ENCODE results near the gene TENM4. TPM values are rescaled to one million over a fixed set of nuclear protein-coding genes. Genes with fewer than 3 reads are reported as not detected.

The TENM4 gene
- total RNA-seq, 1 donor from 2014 or later: under 0.01 TPM

DNA sequence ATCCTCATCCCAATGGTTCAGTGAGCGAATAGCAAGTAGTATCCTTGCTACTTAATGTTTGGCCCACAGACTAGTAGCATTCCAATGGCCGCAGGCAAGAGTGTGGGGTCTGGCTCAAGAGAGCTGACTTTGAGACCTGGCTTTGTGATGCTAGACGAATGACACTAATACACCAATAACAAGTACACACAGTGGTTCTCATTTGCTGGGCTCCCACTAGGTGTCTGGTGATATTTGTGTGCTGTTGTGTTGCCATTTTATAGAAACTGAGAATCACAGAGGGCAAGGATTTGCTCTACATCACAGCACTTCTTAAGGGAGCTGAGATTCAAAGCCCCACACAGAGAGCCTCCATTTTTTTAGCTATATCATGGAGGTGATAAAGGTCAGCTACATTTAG is 351.2 kb downstream of the TENM4 start:
- no peak for DNase-seq (ENCODE audit: low read depth, low spot score)

DNA sequence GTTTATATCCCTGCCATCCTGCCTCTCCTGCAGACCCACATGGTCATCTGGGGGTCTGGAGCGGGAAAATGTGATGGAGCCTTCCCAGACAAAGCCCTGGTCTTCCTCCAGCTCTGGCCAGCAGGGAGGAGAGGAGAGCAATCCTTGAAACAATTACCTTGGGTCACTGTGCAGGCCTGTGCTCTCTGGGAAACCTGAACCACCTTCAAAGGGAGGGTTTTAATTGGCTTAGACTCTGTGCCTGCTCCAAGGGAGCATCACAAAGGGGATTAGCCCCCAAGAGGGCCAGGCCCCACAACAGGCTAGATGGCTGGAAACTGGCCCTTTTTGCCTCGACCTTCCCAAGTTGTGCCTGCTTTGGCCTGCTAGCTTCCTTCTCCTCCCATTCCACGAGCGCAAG is 351.9 kb downstream of the TENM4 start:
- DNase-seq (ENCODE audit: low read depth, low spot score): no peak

GRCh38 chr11:79087961-79088318 is 352.9 kb downstream of the TENM4 start:
- DNase-seq (ENCODE audit: low read depth, low spot score): no peak

DNA sequence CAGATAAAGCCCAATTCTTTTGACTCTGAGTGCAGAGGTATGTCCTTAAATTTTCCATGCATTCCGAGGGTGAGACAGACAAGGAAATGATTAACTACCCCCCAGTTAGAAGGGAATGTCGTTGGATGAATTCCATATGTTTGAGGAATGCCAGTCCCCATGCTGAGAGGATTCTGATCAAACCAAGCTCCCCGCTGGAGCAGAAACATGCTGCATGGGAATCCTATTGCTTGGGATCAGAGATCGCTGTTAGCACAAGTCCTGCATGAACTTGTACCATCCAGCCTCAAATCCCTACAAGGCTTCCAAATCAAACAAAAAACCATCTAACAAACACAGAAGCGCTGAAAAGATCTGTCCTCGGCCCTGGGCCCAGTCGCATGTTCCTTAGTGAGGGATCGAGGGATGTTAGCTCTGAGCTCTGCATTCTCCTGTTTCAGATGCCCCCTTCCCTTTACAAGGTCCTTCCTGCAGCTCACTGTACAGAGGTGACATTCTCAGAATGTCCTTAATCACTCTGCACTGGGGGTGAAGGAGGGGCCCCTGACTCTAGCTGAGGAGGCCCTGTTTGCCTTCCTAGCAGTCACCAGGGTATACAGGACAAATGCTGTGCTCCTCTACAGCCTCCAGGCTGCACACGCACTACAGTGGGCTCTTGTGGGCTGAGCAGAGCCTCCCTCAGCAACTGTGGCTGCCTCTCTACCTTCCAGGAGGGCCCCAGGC is 353.4 kb downstream of the TENM4 start:
- DNase-seq (ENCODE audit: low read depth, low spot score): peak; percentile 36

GRCh38 chr11:79086056-79086455 is 354.8 kb downstream of the TENM4 start:
- no peak for DNase-seq (ENCODE audit: low read depth, low spot score)

- no peak for DNase-seq (ENCODE audit: low read depth, low spot score)
Measured at GRCh38 chr11:79084382-79084781, 356.4 kb downstream of the TENM4 start.

- DNase-seq (ENCODE audit: low read depth, low spot score): no peak
Measured at GRCh38 chr11:79083352-79083751, 357.5 kb downstream of the TENM4 start.

DNA sequence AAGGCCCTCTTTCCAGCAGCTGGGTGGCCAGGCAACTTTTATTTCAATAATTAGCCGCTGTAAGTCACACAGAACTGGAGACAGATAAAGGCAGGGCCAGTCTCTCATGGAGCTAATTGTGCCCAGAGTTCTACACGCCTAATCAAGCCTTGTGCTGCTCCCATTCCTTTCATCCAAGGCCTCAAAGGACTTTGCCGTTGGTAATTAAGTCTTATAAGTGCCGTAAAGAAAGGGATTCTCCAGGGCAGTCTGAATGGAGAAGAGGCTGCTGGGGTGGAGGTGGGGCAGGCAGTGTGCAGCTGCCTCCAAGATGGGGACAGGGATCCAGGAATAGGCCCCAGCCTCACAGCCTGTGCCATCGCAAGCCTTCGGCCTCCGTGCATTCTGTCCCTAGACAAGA is 357.9 kb downstream of the TENM4 start:
- no peak for DNase-seq (ENCODE audit: low read depth, low spot score)

GRCh38 chr11:79082280-79082679 is 358.6 kb downstream of the TENM4 start:
- no peak for DNase-seq (ENCODE audit: low read depth, low spot score)

GRCh38 chr11:79081471-79082031 is 359.3 kb downstream of the TENM4 start:
- no peak for DNase-seq (ENCODE audit: low read depth, low spot score)

DNA sequence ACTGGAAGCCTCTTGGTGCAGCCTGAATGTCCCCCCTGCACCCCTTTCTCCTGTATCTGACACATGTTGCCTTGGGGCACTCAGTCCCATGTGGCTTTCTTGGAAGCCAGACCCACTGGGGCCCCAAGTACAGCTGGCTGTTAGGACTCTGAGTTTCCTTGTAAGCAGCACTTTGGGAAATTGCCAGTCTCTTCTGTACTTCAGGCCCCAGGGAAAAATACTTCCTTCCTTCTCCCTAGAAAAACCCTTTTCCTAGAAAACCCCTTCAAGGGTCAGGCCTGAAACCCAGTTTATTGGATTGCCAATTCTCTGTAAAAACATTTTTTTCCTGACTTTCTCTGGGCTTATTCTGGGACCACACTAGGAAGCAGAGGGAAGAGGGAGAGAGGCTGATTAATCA is 360.3 kb downstream of the TENM4 start:
- no peak for DNase-seq (ENCODE audit: low read depth, low spot score)

DNA sequence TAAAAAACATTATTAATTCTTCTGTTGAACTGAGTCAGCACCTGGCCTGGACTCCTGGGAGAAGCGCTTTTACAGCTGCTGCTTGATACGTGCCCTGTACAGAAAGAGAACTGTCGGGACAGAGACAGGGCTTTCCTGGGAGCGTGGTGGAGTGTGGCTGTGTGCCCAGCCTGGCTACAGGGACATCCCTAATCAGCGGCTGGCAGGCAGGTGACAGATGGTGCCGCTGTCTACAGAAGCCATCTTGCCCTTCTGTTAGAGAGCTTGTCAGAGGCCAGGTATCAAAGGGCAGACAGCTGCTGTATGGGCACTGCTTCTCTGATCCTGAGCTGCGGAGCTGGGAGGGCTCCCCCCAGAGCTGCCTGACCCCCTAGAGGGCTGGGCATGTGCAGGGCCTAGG is 361.8 kb downstream of the TENM4 start:
- no peak for DNase-seq (ENCODE audit: low read depth, low spot score)

- DNase-seq (ENCODE audit: low read depth, low spot score): no peak
Measured at GRCh38 chr11:79078456-79078855, 362.4 kb downstream of the TENM4 start.

DNA sequence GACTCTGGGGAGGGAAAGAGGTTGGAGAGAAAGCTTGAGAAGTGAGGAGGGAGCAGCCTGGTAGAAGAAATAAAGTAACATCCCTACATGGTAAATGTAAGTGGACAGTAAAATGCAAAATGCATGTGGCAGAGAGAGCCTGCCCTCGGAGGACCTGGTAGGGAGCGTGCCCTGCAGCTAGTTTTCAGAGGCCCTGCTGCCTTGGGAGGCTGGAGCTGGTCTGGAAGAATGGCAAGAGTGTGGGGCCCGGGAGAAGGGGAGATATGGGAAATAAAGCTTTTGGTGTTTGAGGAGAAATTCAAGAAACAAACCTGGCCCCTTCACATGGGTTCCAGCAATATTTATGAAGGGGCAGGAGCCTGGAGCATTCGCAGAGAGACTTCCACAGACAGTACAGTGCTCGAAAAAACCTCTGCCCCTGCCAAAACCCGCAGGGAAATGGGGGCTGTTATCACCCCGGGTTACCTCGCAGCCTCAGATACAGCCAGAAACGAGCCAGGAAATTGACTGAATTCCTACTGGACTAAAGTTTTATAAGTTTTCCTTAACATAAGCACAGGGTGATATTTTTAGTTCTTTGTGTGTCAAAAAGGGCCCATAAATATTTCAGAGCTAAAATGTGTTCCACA is 363.0 kb downstream of the TENM4 start:
- DNase-seq (ENCODE audit: low read depth, low spot score): no peak

DNA sequence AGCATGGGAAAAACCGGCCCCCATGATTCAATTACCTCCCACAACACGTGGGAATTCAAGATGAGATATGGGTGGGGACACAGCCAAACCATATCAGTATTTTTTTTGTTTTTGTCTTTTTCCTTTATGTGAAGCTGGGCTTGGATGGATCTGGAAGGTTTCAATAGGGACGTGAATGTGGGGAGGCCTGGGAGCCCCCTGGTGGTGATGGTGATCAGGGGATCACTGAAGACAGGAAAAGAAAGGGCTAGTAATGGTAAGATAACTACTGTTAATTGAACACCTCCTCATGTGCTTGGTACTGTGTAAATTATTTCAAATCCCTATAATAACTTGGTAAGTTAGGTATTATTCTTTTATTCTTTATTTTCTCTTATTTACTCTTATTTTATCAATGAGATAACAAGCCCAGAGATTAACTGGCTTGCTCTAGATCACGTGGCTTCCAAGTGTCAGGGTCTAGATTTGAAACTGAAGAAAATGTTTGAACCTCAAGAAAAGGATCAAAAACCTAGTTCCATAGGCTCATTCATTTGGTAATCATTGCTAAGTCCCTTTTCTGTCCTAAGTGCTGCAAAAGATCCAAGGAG is 364.2 kb downstream of the TENM4 start:
- no peak for DNase-seq (ENCODE audit: low read depth, low spot score)

DNA sequence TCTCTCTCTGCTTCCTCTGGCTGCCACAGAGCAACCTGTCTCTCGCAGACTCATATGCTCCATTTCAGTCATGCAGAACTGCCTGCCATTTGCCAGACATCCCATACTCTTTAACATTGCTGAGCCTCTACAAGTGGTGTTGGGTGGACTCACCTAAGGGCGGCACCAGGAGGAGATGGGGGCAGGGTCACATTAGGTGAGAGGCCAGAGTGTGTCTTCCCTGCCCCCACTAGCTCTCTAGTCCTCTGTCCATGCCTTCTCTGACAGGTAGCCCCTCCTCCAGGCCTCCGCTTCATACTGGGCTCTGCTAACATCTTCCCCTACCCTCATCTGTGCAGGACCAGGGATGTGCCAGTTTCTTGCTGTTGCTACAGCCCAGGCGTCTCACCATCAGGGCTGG is 366.3 kb downstream of the TENM4 start:
- no peak for DNase-seq (ENCODE audit: low read depth, low spot score)

- no peak for DNase-seq (ENCODE audit: low read depth, low spot score)
Measured at GRCh38 chr11:79071190-79071589, 369.6 kb downstream of the TENM4 start.

DNA sequence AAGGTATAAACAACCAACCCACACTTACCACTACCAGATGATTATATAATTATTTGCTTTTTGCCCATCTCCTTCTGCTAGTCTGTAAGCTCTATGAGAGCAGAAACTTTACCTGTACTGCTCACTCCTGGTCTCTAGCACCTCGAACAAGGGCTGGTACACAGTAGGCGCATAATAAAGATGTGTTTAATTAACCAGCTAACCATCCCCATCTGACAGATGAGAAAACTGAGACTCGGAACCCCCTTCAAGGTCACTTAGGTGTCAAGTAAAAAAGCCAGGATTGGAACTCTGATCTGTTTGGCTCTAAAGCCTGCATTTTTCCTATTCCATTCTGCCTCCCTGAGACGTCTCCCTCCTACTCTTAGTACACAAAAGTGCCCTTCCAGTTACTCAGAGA is 370.3 kb downstream of the TENM4 start:
- DNase-seq (ENCODE audit: low read depth, low spot score): no peak

DNA sequence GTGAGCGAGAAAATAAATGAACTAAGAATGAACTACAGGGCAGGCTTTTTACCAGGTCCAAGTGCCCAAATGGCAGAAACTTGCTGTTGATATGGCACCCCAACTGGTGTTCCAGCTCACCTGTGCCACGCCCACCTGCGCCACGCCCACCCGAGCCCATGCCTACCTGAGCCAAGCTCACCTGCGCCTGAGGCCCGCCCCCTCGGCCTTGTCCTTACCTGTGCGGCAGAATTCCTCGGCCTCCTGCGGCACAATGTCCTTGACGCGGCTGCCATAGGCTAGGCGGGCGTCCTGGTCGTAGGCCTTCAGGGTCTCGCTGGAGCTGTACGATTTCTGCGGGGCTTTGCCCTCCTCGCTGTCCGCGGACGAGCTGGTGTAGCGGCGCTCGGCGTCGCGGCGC is 371.3 kb downstream of the TENM4 start:
- no peak for DNase-seq (ENCODE audit: low read depth, low spot score)

DNA sequence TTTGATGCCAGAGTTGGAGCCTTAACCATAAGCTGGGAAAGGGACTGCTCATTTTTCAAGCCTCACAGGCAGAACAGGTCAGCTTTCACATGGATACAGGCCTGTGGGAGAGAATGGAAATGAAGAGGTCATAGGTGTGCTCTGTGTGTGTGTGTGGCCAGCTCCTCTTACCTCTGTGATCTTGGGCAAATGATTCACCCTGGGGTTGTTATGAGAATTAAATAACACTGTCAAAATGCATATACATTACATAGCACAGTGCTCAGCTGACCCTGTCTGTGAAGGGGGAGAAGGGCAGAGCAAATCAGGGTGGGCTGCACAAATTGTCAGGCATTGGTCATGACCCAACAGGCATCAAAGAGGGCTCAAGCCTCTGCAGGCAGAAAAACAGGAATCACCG is 372.5 kb downstream of the TENM4 start:
- no peak for DNase-seq (ENCODE audit: low read depth, low spot score)

DNA sequence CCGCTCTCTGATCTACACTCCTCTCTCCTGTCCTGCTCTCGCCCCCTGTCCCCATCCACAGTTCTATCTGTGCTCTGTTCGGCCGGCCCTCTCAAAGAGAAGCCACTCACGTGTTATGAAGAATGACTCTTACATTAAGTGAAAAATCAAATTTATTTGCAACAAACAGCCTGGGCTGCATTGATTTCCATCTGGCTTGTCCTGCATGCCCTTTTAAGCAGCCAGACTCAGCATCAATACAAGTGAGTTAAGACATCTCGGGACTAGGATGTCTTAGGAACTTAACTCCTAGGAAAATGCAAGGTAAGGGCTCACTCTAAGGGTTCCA is 373.5 kb downstream of the TENM4 start:
- DNase-seq (ENCODE audit: low read depth, low spot score): no peak

GRCh38 chr11:79066456-79067351 is 374.1 kb downstream of the TENM4 start:
- no peak for DNase-seq (ENCODE audit: low read depth, low spot score)
